ENCODE results near the gene LRIT2. TPM values are rescaled to one million over a fixed set of nuclear protein-coding genes. Genes with fewer than 3 reads are reported as not detected.

The LRIT2 gene
- total RNA-seq, 2 experiments from 2014 or later, result not detected

DNA sequence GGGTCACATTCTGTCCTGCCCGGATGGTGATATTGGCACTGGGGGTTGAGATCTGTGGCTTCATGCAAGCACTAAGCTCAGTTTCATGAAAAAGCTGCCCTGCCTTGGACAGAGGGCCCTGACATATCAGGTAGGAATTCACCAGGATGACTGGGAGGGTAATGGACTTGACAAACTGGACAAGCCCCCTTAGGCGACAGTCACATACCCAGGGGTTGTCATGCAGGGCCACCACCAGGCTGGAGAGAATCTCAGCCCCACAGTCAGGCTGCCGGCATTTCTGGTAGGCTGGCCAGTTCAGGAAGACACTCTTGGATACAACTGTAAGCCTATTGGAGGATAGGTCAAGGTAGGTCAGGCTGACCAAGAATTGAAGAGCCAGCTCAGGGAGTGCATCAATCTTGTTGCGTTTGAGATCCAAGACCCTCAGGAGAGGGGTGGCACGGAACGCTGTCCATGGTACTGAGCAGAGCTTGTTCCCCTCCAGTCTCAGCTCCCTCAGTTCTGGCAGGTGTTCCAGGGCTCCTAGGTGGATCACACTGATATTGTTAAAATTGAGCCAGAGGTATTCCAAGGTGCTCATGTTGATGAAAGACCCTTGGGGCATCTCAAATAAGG is 824 bp downstream of the LRIT2 start:
- peaks cover 2% of the 10 kb centered on the region for H3K9me3 Mint-ChIP-seq (ENCODE audit: low read depth)
- H3K36me3 Mint-ChIP-seq (ENCODE audit: low read depth), result no peaks in the 10 kb centered on the region
- no peak for ATAC-seq
- H3K27me3 Mint-ChIP-seq, result peaks cover 19% of the 10 kb centered on the region
- no peak overlapping the region for H3K27ac Mint-ChIP-seq
- POLR2A ChIA-PET, result no interaction called here
- no peaks in the 10 kb centered on the region for H3K4me1 Mint-ChIP-seq
- CTCF ChIA-PET, result interaction anchor here (1.5 kb wide), 1 partner anchor 312 kb away, joined by 4 read pairs; no protein-coding TSS in a partner anchor
- H3K4me3 Mint-ChIP-seq, result no peak overlapping the region
- intact Hi-C loops (cut with DNase I, micrococcal nuclease), result no loop called here
- DNase-seq, result peak; percentile 29

DNA sequence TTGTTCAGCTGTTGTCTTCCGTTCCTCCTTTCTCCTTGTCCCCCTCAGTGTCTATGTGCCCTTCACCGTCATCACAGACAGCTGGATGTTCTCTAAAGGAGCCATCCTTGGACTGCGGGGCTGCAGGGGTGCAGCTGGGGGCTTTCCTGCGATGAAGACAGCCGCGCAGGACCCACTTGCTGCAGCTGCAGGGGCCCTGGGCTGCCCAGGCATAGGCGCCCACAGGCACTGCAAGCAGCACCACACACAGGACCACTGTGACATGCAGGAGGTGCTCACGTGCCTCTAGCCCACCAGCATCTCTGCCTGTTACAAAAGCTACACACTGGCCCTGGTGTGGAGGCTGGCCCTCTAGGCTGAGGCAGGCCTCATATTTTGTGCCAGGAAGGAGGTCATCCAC is 3.4 kb downstream of the LRIT2 start:
- peaks cover 15% of the 10 kb centered on the region for H3K27me3 Mint-ChIP-seq
- H3K4me1 Mint-ChIP-seq, result no peaks in the 10 kb centered on the region
- no peak for DNase-seq
- POLR2A ChIA-PET, result no interaction called here
- H3K36me3 Mint-ChIP-seq (ENCODE audit: low read depth), result no peaks in the 10 kb centered on the region
- H3K4me3 Mint-ChIP-seq, result no peak overlapping the region
- no peak for ATAC-seq
- no peak overlapping the region for H3K27ac Mint-ChIP-seq
- CTCF ChIA-PET, result interaction anchor here (1.6 kb wide), 1 partner anchor 8 kb away, joined by 4 read pairs; no protein-coding TSS in a partner anchor
- peaks cover 6% of the 10 kb centered on the region for H3K9me3 Mint-ChIP-seq (ENCODE audit: low read depth)
- intact Hi-C loops (cut with DNase I, micrococcal nuclease), result no loop called here

DNA sequence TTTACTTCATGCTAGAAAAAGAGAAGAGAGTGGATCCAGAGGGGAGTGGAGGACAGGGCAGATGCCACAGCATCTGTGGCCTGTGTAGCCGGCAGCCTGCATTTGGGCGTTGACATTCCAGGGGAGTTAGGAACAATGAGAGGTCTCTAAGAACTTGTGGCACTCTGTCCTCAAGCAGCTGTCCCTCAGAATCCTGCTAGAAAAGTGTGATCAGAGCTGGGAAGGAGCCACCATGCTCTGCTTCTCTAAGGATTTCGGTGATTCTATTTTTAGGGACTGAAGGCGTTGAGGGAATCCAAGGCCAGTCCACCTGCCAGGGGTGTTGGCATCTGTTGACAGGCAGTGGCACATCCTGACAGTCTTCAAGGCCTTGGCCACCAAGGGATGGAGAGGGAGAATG is 7.6 kb downstream of the LRIT2 start:
- H3K9me3 Mint-ChIP-seq (ENCODE audit: low read depth), result peaks cover 6% of the 10 kb centered on the region
- DNase-seq (no peak), ATAC-seq (no peak)
- ChIA-PET CTCF (interaction anchor here (1.3 to 7.5 kb wide), 3 partner anchors 10 to 69 kb away, joined by 3 to 61 read pairs (median 6); no protein-coding TSS in a partner anchor), POLR2A (no interaction called here)
- no peaks in the 10 kb centered on the region for H3K4me1 Mint-ChIP-seq
- intact Hi-C loops (cut with DNase I, micrococcal nuclease), result no loop called here
- H3K27me3 Mint-ChIP-seq, result peaks cover 8% of the 10 kb centered on the region
- H3K27ac Mint-ChIP-seq, result no peak overlapping the region
- no peaks in the 10 kb centered on the region for H3K36me3 Mint-ChIP-seq (ENCODE audit: low read depth)
- no peak overlapping the region for H3K4me3 Mint-ChIP-seq

DNA sequence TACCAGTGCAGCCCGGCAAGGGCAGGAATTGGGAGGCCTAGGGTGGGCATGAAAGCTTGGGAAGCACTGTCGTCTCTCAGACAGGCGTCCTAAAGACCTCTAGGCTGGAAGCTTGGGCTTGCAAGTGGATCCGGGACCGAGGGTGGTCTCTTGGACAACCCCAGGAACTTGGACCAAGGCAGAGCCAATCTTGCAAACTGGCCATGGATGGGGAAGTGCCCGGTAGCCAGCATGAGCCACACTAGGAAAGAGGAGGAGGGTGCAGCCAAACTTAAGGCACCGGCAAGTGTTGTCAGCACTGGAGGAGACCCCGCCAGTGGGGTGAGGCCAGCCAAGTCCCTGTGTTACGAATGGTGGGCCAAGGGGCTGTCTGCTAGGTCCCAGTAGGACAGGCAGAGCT is 8.5 kb downstream of the LRIT2 start:
- ATAC-seq, result no peak
- H3K27ac Mint-ChIP-seq, result no peak overlapping the region
- no peak for DNase-seq
- H3K4me1 Mint-ChIP-seq, result no peaks in the 10 kb centered on the region
- H3K9me3 Mint-ChIP-seq (ENCODE audit: low read depth), result peaks cover 6% of the 10 kb centered on the region
- no peaks in the 10 kb centered on the region for H3K36me3 Mint-ChIP-seq (ENCODE audit: low read depth)
- intact Hi-C loops (cut with DNase I, micrococcal nuclease), result no loop called here
- ChIA-PET POLR2A (interaction anchor here (0.6 kb wide), 1 partner anchor 70 kb away, joined by 3 read pairs; no protein-coding TSS in a partner anchor), CTCF (interaction anchor here (0.8 to 7.5 kb wide), 5 partner anchors 9 to 68 kb away, joined by 3 to 61 read pairs (median 5); no protein-coding TSS in a partner anchor)
- peaks cover 8% of the 10 kb centered on the region for H3K27me3 Mint-ChIP-seq
- H3K4me3 Mint-ChIP-seq, result no peak overlapping the region

DNA sequence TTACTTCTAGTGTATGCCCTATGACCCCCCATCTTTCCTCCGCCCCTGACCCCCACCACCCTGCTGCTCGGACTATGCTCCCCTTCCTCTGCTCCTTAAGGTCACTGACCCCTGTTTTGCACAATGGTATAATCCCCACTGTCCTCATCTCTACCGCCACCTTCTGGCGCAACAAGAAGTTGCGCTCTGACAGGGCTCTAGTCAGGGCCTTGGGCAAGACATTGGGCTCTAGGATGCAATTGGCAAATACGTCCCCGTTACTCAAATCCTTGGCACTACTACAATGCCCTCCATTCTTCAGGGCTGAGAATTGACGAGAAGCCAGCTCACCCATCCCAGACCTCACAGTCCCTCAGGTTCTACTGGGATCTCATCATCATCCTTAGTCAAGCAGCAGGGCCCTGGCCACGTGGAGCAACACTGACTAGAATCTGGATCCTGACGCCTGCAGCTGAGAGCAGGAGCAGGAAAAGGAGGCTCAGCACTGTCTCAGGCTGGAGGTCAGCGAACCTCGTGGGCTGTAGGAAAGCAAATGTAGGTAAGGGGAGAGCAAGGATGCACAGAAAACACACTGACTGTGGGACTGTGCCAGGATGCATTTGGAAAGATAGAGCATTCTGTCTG is 10.6 kb downstream of the LRIT2 start:
- H3K4me1 Mint-ChIP-seq, result no peaks in the 10 kb centered on the region
- no peak overlapping the region for H3K27ac Mint-ChIP-seq
- H3K4me3 Mint-ChIP-seq, result peak overlapping the region; percentile 18
- ChIA-PET CTCF (interaction anchor here (0.6 to 7.5 kb wide), 13 partner anchors 8 to 1495 kb away, joined by 3 to 61 read pairs (median 3); no protein-coding TSS in a partner anchor), POLR2A (interaction anchor here (0.6 kb wide), 1 partner anchor 67 kb away, joined by 3 read pairs; no protein-coding TSS in a partner anchor)
- DNase-seq (peak; percentile 68), ATAC-seq (peak; percentile 88)
- peaks cover 6% of the 10 kb centered on the region for H3K9me3 Mint-ChIP-seq (ENCODE audit: low read depth)
- intact Hi-C loops (cut with DNase I, micrococcal nuclease), result no loop called here
- H3K27me3 Mint-ChIP-seq, result peaks cover 5% of the 10 kb centered on the region
- no peaks in the 10 kb centered on the region for H3K36me3 Mint-ChIP-seq (ENCODE audit: low read depth)

DNA sequence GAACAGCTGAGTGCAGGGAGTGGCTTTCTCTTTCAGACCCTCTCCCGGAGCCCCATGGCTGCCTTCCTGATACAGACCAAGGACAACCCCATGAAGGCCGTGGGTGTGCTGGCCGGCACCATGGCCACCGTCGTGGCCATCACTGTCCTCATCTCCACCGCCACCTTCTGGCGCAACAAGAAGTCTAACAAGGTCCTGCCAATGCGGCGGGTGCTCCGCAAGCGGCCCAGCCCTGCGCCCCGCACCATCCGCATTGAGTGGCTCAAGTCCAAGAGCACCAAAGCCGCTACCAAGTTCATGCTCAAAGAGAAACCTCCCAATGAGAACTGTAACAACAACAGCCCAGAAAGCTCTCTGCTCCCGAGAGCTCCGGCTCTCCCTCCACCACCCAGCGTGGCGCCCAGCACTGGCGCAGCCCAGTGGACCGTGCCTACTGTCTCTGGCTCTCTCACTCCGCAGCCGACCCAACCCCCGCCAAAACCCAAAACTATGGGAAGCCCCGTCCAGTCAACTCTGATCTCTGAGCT is 11.2 kb downstream of the LRIT2 start:
- DNase-seq (no peak), ATAC-seq (peak; percentile 4)
- ChIA-PET POLR2A (interaction anchor here (0.6 kb wide), 1 partner anchor 66 kb away, joined by 3 read pairs; no protein-coding TSS in a partner anchor), CTCF (interaction anchor here (0.6 to 7.5 kb wide), 10 partner anchors 8 to 1496 kb away, joined by 3 to 61 read pairs (median 4); no protein-coding TSS in a partner anchor)
- Mint-ChIP-seq H3K27ac (no peak overlapping the region), H3K4me1 (no peaks in the 10 kb centered on the region), H3K9me3 (ENCODE audit: low read depth) (no peaks in the 10 kb centered on the region), H3K36me3 (ENCODE audit: low read depth) (no peaks in the 10 kb centered on the region), H3K4me3 (peak overlapping the region; percentile 18), H3K27me3 (no peaks in the 10 kb centered on the region)
- intact Hi-C loops (cut with DNase I, micrococcal nuclease), result no loop called here

DNA sequence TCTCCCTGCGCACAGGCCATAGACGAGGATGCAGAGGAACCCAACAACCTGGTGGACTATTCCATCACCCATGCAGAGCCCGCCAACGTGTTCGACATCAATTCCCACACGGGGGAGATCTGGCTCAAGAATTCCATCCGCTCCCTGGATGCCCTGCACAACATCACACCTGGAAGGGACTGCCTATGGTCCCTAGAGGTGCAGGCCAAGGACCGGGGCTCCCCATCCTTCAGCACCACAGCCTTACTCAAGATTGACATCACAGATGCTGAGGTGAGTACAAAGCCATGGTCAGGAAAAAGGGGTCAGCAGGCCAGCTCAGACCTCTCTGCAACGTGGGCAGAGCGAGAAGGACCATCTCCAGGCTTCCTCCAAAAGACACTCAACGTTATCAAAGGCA is 12.3 kb downstream of the LRIT2 start:
- no peaks in the 10 kb centered on the region for H3K27me3 Mint-ChIP-seq
- DNase-seq, result no peak
- no peak overlapping the region for H3K27ac Mint-ChIP-seq
- intact Hi-C loops (cut with DNase I, micrococcal nuclease), result no loop called here
- H3K4me3 Mint-ChIP-seq, result no peak overlapping the region
- no peak for ATAC-seq
- H3K4me1 Mint-ChIP-seq, result no peaks in the 10 kb centered on the region
- H3K9me3 Mint-ChIP-seq (ENCODE audit: low read depth), result no peaks in the 10 kb centered on the region
- no peaks in the 10 kb centered on the region for H3K36me3 Mint-ChIP-seq (ENCODE audit: low read depth)
- ChIA-PET CTCF (interaction anchor here (0.6 to 7.5 kb wide), 7 partner anchors 11 to 108 kb away, joined by 3 to 61 read pairs (median 4); partner anchors contain the start of gene LRIT2), POLR2A (no interaction called here)

DNA sequence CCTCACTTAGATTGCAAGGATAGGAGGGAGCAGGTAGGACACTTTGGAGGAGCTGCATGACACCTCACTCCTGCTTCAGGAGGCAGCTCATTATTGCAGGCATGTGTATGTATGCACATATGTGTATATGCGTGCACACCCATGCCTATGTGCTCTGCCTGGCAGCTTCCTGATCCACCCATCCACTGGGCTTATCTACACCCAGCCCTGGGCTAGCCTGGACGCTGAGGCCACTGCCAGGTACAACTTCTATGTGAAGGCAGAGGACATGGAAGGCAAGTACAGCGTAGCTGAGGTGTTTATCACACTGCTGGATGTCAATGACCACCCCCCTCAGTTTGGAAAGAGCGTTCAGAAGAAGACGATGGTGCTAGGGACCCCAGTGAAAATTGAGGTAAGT is 13.3 kb downstream of the LRIT2 start:
- no peaks in the 10 kb centered on the region for H3K9me3 Mint-ChIP-seq (ENCODE audit: low read depth)
- intact Hi-C loops (cut with DNase I, micrococcal nuclease), result no loop called here
- H3K27me3 Mint-ChIP-seq, result no peaks in the 10 kb centered on the region
- POLR2A ChIA-PET, result no interaction called here
- CTCF ChIA-PET, result interaction anchor here (0.7 to 7.5 kb wide), 5 partner anchors 25 to 328 kb away, joined by 3 to 61 read pairs (median 3); no protein-coding TSS in a partner anchor
- no peak overlapping the region for H3K4me3 Mint-ChIP-seq
- DNase-seq (no peak), ATAC-seq (no peak)
- no peaks in the 10 kb centered on the region for H3K4me1 Mint-ChIP-seq
- no peak overlapping the region for H3K27ac Mint-ChIP-seq
- H3K36me3 Mint-ChIP-seq (ENCODE audit: low read depth), result no peaks in the 10 kb centered on the region

DNA sequence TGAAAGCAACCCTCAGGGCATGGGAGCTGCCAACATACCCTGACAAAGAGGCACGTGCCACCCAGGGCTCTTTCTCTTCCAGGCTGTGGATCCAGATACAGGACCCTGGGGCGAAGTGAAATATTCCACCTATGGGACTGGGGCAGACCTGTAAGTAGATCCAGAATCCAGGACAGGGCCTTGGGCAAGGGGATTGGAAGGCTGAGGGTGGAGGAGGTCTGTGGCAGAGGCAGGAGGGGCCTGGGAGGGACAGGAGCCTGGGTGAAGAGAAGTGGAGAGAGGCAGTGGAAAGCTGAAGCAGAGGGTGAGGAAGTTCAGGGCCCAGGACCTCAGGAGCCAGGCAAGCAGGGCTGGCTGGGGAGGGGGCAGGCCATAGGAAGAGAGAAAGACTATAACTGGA is 13.8 kb downstream of the LRIT2 start:
- Mint-ChIP-seq H3K27ac (no peak overlapping the region), H3K4me3 (no peak overlapping the region), H3K27me3 (peaks cover 2% of the 10 kb centered on the region), H3K4me1 (no peaks in the 10 kb centered on the region), H3K36me3 (ENCODE audit: low read depth) (no peaks in the 10 kb centered on the region), H3K9me3 (ENCODE audit: low read depth) (no peaks in the 10 kb centered on the region)
- ChIA-PET POLR2A (no interaction called here), CTCF (interaction anchor here (0.7 to 7.5 kb wide), 7 partner anchors 8 to 329 kb away, joined by 3 to 61 read pairs (median 4); no protein-coding TSS in a partner anchor)
- intact Hi-C loops (cut with DNase I, micrococcal nuclease), result no loop called here
- DNase-seq (no peak), ATAC-seq (no peak)

DNA sequence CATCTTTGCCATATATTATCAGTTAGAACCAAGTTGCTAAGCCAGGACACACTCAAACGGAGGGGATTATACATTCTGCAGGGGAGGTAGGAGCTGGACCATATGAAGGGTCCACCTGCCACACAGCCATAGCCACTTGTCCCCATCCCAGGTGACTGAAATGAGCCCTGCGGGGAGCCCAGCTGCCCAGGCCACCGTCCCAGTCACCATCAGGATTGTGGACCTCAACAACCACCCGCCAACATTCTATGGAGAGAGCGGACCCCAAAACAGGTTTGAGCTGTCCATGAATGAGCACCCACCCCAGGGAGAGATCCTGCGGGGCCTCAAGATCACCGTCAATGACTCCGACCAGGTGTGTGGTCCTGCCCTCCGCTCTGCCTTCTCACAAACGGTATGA is 17.3 kb downstream of the LRIT2 start:
- peaks cover 2% of the 10 kb centered on the region for H3K27me3 Mint-ChIP-seq
- H3K27ac Mint-ChIP-seq, result no peak overlapping the region
- no peaks in the 10 kb centered on the region for H3K36me3 Mint-ChIP-seq (ENCODE audit: low read depth)
- ATAC-seq (no peak), DNase-seq (no peak)
- POLR2A ChIA-PET, result no interaction called here
- CTCF ChIA-PET, result interaction anchor here (0.8 to 6.7 kb wide), 4 partner anchors 9 to 62 kb away, joined by 3 to 68 read pairs (median 5); no protein-coding TSS in a partner anchor
- H3K4me3 Mint-ChIP-seq, result no peak overlapping the region
- H3K4me1 Mint-ChIP-seq, result no peaks in the 10 kb centered on the region
- no peaks in the 10 kb centered on the region for H3K9me3 Mint-ChIP-seq (ENCODE audit: low read depth)
- intact Hi-C loops (cut with DNase I, micrococcal nuclease), result loop anchor here in 1 of 2 experiments (5.0 kb wide), 1 partner anchor 151 kb away; no protein-coding TSS in a partner anchor

DNA sequence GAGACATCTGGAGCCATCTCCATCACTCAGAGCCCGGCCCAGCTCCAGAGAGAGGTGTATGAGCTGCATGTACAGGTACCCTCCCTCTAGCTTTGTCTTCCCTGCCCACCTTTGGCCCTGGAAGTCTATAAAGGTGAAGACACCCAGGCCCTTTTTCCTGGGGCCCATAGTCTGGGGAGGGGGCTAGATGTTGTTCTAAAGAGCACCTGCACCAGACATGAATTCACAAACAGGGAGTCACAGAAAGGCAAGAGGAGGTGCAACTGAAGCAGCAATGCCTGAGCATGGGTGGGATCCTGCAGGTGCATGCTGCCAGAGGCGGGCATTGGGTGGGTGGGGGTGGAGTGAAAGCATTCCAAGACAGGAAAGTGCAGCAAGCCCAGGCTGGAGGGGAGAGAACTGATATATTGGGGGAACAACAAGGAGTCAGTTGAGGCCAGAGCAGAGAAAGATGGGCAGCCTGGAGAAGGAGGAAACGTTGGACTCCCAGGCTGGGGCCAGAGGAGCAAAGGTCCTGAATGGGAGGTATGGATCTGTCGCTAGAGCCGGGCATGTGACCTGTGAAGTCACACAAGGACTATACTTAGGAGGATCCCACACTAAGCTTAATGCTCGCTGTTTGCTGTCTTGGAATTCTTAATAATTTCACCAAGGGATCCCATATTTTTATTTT is 19.4 kb downstream of the LRIT2 start:
- ChIA-PET CTCF (interaction anchor here (0.7 to 6.7 kb wide), 10 partner anchors 8 to 146 kb away, joined by 3 to 68 read pairs (median 4); no protein-coding TSS in a partner anchor), POLR2A (no interaction called here)
- H3K27me3 Mint-ChIP-seq, result peaks cover 2% of the 10 kb centered on the region
- intact Hi-C loops (cut with DNase I, micrococcal nuclease), result loop anchor here (1.0 to 5.0 kb wide), 3 partner anchors 49 to 149 kb away; no protein-coding TSS in a partner anchor
- no peaks in the 10 kb centered on the region for H3K4me1 Mint-ChIP-seq
- ATAC-seq (no peak), DNase-seq (no peak)
- H3K4me3 Mint-ChIP-seq, result no peak overlapping the region
- no peak overlapping the region for H3K27ac Mint-ChIP-seq
- H3K9me3 Mint-ChIP-seq (ENCODE audit: low read depth), result no peaks in the 10 kb centered on the region
- H3K36me3 Mint-ChIP-seq (ENCODE audit: low read depth), result no peaks in the 10 kb centered on the region
